Liver (tissue), 9 donors: Measurements from ENCODE around the gene WEE1. TPM values are rescaled to one million over a fixed set of nuclear protein-coding genes. Genes with fewer than 3 reads are reported as not detected.

Experiments
- DNase-seq: peaks from one replicate; pipeline ENCODE4 v3.0.0-alpha.2; 2017; ENCODE audit warnings: low spot score
- H3K27ac ChIP-seq, 2 donors: one replicate each; pipeline ENCODE4 v1.7.0; 2013; ENCODE audit warnings: inconsistent platforms in 2 of 2, low read length in 2 of 2, control low read depth in 1 of 2, low read depth in 1 of 2, mild to moderate bottlenecking in 1 of 2
- H3K27me3 ChIP-seq, 4 donors: one replicate each; pipeline versions ENCODE4 v1.6.1 to v1.7.0; 2013; ENCODE audit warnings: low read length in 3 of 4, inconsistent platforms in 1 of 4, mild to moderate bottlenecking in 1 of 4, moderate library complexity in 1 of 4; ENCODE audit not compliant: control insufficient read depth in 4 of 4, insufficient read depth in 4 of 4
- H3K36me3 ChIP-seq, 4 donors: one replicate each; pipeline versions ENCODE4 v1.6.1 to v1.7.0; 2013; ENCODE audit warnings: low read length in 3 of 4, mild to moderate bottlenecking in 3 of 4, low read depth in 1 of 4, moderate library complexity in 1 of 4; ENCODE audit not compliant: control insufficient read depth in 4 of 4, insufficient read depth in 3 of 4
- H3K4me1 ChIP-seq, 4 donors: one replicate each; pipeline versions ENCODE4 v1.6.1 to v1.7.0; 2013; ENCODE audit warnings: low read length in 3 of 4, mild to moderate bottlenecking in 3 of 4, moderate library complexity in 1 of 4; ENCODE audit not compliant: control insufficient read depth in 4 of 4, insufficient read depth in 4 of 4
- H3K4me3 ChIP-seq, 3 donors: one replicate each; pipeline versions ENCODE4 v1.6.1 to v1.7.0; 2013; ENCODE audit warnings: low read length in 3 of 3, control low read depth in 1 of 3, low read depth in 1 of 3, mild to moderate bottlenecking in 1 of 3
- H3K9ac ChIP-seq, 2 donors: one replicate each; pipeline ENCODE4 v1.7.0; 2013; ENCODE audit warnings: low read length in 2 of 2, mild to moderate bottlenecking in 2 of 2, moderate library complexity in 2 of 2, control low read depth in 1 of 2, low read depth in 1 of 2
- H3K9me3 ChIP-seq, 4 donors: one replicate each; pipeline versions ENCODE4 v1.6.1 to v1.7.0; 2013; ENCODE audit warnings: low read length in 3 of 4; ENCODE audit not compliant: control insufficient read depth in 4 of 4
- ATF3 ChIP-seq: IDR thresholded peaks from 2 replicates; pipeline ENCODE4 v1.6.1; 2016; ENCODE audit warnings: antibody characterized with exemption
- CTCF ChIP-seq: fragments of 150-350 bp; IDR thresholded peaks from 2 replicates; pipeline ENCODE4 v1.5.1; 2017; ENCODE audit warnings: improper control_type of control experiment, low read depth, low read length; ENCODE audit not compliant: missing input control
- EGR1 ChIP-seq, 2 donors: IDR thresholded peaks; 2 replicates each; pipeline ENCODE4 v1.6.1; 2016 to 2018; ENCODE audit warnings: antibody characterized with exemption in 2 of 2, low read depth in 2 of 2
- FOXA1 ChIP-seq: IDR thresholded peaks from 2 replicates; pipeline ENCODE4 v1.6.1; 2016; ENCODE audit warnings: antibody characterized with exemption
- GABPA ChIP-seq, 2 donors: IDR thresholded peaks in 1 of 2; conservative IDR thresholded peaks in 1 of 2; 2 replicates each; pipeline ENCODE4 v1.6.1; 2016; ENCODE audit warnings: antibody characterized with exemption in 2 of 2, mild to moderate bottlenecking in 1 of 2, moderate library complexity in 1 of 2
- HNF4A ChIP-seq, 2 donors: conservative IDR thresholded peaks; 2 replicates each; pipeline ENCODE4 v1.6.1; 2016; ENCODE audit warnings: antibody characterized with exemption in 2 of 2, mild to moderate bottlenecking in 2 of 2
- HNF4G ChIP-seq: IDR thresholded peaks from 2 replicates; pipeline ENCODE4 v1.6.1; 2016; ENCODE audit warnings: antibody characterized with exemption
- JUND ChIP-seq, 2 donors: IDR thresholded peaks; 2 replicates each; pipeline ENCODE4 v1.6.1; 2016; ENCODE audit warnings: antibody characterized with exemption in 2 of 2
- NR2F2 ChIP-seq: IDR thresholded peaks from 2 replicates; pipeline ENCODE4 v1.6.1; 2016; ENCODE audit warnings: antibody characterized with exemption
- REST ChIP-seq: IDR thresholded peaks from 2 replicates; pipeline ENCODE4 v1.6.1; 2016; ENCODE audit warnings: antibody characterized with exemption, mild to moderate bottlenecking
- RXRA ChIP-seq, 2 donors: IDR thresholded peaks; 2 replicates each; pipeline ENCODE4 v1.6.1; 2017 to 2018; ENCODE audit warnings: antibody characterized with exemption in 2 of 2, mild to moderate bottlenecking in 1 of 2
- SP1 ChIP-seq: IDR thresholded peaks from 2 replicates; pipeline ENCODE4 v1.6.1; 2018; ENCODE audit warnings: antibody characterized with exemption, mild to moderate bottlenecking
- YY1 ChIP-seq: IDR thresholded peaks from 2 replicates; pipeline ENCODE4 v1.6.1; 2016; ENCODE audit warnings: antibody characterized with exemption, mild to moderate bottlenecking
- ZBTB33 ChIP-seq: IDR thresholded peaks from 2 replicates; pipeline ENCODE4 v1.6.1; 2016; ENCODE audit warnings: antibody characterized with exemption
- WGBS: extraction: QIAGEN DNeasy Blood & Tissue Kit; methylation state at CpG from one replicate; pipeline ENCODE4 v1.1.7; 2013; 5-methylcytosine and 5-hydroxymethylcytosine counted together
- polyA plus RNA-seq, 2 donors: library from polyadenylated mRNA; stranded (reverse) in 1 of 2; unstranded in 1 of 2; fragments of 200-250 nt in 1 of 2; fragments of >200 nt in 1 of 2; fragmentation: Nextera tagmentation in 1 of 2; extraction: Ambion mirVana in 1 of 2; gene quantifications; one replicate each; pipeline versions ENCODE4 v1.2.1 to v1.2.3, GENCODE V29; 2013 to 2015
- total RNA-seq, 2 donors: library from RNA; depleted of rRNA; stranded (reverse); fragments of >200 nt; gene quantifications; one replicate each; pipeline ENCODE4 v1.2.3, GENCODE V29; 2014
- donor health status: healthy.
- donor health status: healthy.
- donor health status: healthy.
- donor health status: healthy.
- donor health status: healthy.

WEE1 gene
- total and polyA plus RNA-seq, 4 donors = 3.5 to 39.6 (median 7.1) TPM

GRCh38 chr11:9604134-9604533 is 30.7 kb downstream of the WEE1 start:
- Histone ChIP-seq H3K4me1 (no peaks in the 10 kb centered on the region), H3K9me3 (no peaks in the 10 kb centered on the region), H3K4me3 (no peak overlapping the region), H3K27me3 (no peaks in the 10 kb centered on the region), H3K36me3 (no peaks in the 10 kb centered on the region), H3K9ac (no peak overlapping the region), H3K27ac (no peak overlapping the region)
- DNase-seq = no peak
- WGBS = 91% methylated on average over 6 of the region's 6 CpGs
- TF ChIP-seq REST (no peak), JUND (IDR thresholded peaks at IDR 0.05) (no peak), GABPA (IDR thresholded peaks at IDR 0.05 in 1 of 2, conservative IDR thresholded peaks at IDR 0.05 in 1 of 2) (no peak), YY1 (no peak)

- Histone ChIP-seq H3K9ac (no peak overlapping the region), H3K4me3 (no peak overlapping the region), H3K27me3 (no peaks in the 10 kb centered on the region), H3K27ac (no peak overlapping the region), H3K4me1 (no peaks in the 10 kb centered on the region), H3K9me3 (no peaks in the 10 kb centered on the region), H3K36me3 (no peaks in the 10 kb centered on the region)
- 96% methylated on average over 5 of the region's 5 CpGs for WGBS
- TF ChIP-seq HNF4G (no peak), GABPA (IDR thresholded peaks at IDR 0.05 in 1 of 2, conservative IDR thresholded peaks at IDR 0.05 in 1 of 2) (no peak), CTCF (no peak), SP1 (no peak), EGR1 (IDR thresholded peaks at IDR 0.05; ENCODE audit: low read depth in 2 of 2) (no peak), ATF3 (no peak)
- no peak for DNase-seq
Measured at GRCh38 chr11:9605742-9606141, 32.3 kb downstream of the WEE1 start.

GRCh38 chr11:9606809-9607510 is 33.5 kb downstream of the WEE1 start:
- Histone ChIP-seq H3K36me3 (no peaks in the 10 kb centered on the region), H3K27ac (no peak overlapping the region), H3K27me3 (no peaks in the 10 kb centered on the region), H3K4me1 (no peaks in the 10 kb centered on the region), H3K4me3 (no peak overlapping the region), H3K9ac (no peak overlapping the region), H3K9me3 (no peaks in the 10 kb centered on the region)
- WGBS = 81% methylated on average over 9 of the region's 9 CpGs
- no peak for DNase-seq
- no peak for TF ChIP-seq FOXA1
- TF ChIP-seq HNF4G = no peak
- no peak for TF ChIP-seq HNF4A (conservative IDR thresholded peaks at IDR 0.05)
- no peak for TF ChIP-seq SP1
- no peak for TF ChIP-seq RXRA (IDR thresholded peaks at IDR 0.05)
- no peak for TF ChIP-seq ZBTB33
- no peak for TF ChIP-seq NR2F2
- TF ChIP-seq REST = no peak
- TF ChIP-seq GABPA (IDR thresholded peaks at IDR 0.05 in 1 of 2, conservative IDR thresholded peaks at IDR 0.05 in 1 of 2) = no peak
- TF ChIP-seq JUND (IDR thresholded peaks at IDR 0.05) = no peak
